ENCODE data around the gene PAQR6. TPM values are rescaled to one million over a fixed set of nuclear protein-coding genes. Genes with fewer than 3 reads are reported as not detected.

PAQR6 gene
- total and polyA plus RNA-seq, 2 of the 4 experiments (the other 2 are of a cell fraction) = under 0.01 to 0.67 TPM

DNA sequence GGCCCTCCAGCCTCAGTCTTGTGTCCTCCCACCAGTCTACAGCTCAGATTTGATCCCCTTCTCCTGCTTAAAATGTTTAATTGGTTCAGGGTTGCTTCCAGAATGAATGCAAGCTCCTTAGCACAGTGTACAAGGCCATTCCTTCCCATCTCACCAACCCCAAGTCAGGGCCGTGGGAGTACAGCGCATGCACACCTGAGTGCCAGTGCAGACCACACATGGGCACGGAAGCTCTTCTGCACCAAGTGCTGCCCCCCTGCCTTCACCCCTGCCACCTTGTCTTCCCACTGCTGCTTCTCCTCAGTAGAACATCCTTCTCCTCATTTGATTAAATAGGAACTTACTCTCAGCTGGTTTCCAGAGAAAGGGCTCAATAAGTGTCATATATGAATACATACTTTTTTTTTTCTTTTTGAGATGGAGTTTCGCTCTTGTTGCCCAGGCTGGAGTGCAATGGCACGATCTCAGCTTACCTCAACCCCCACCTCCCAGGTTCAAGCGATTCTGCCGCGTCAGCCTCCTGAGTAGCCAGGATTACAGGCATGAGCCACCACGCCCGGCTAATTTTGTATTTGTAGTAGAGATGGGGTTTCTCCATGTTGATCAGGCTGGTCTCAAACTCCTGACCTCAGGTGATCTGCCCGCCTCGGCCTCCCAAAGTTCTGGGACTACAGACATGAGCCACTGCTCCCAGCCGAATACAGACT is 25.7 kb downstream of the PAQR6 start:
- H3K79me1 ChIP-seq (ENCODE audit: low read depth in 1 of 2, low read length in 2 of 2) = peaks cover 14 to 38% of the 10 kb centered on the region in 2 experiments
- H2AFZ ChIP-seq (replicated peaks; ENCODE audit: low read length, poor library complexity) = no peak overlapping the region
- CTCF ChIA-PET = no interaction called here
- WGBS, 2 experiments (ENCODE audit: extremely low coverage in 2 of 2, insufficient read length in 1 of 2) = no CpG with 5 or more reads among the region's 13 CpGs
- H2AK9ac ChIP-seq (replicated peaks; ENCODE audit: low read depth, low read length, poor library complexity) = no peak overlapping the region
- H4K91ac ChIP-seq (ENCODE audit: insufficient read depth, low read depth, low read length) = no peak overlapping the region
- no peak overlapping the region for H3K4me2 ChIP-seq (ENCODE audit: low read depth, low read length)
- H3K4me3 ChIP-seq (ENCODE audit: insufficient read depth, low read depth, low read length) = no peak overlapping the region
- POLR2A ChIA-PET (ENCODE audit: unreplicated experiment) = interaction anchor here (0.9 kb wide), 1 partner anchor 9 kb away, joined by 3 read pairs; the partner anchor contains the start of gene PMF1
- TF ChIP-seq SMC3 (IDR thresholded peaks at IDR 0.05; ENCODE audit: low read depth, low read length) = no peak
- TF ChIP-seq, protein P1, sequence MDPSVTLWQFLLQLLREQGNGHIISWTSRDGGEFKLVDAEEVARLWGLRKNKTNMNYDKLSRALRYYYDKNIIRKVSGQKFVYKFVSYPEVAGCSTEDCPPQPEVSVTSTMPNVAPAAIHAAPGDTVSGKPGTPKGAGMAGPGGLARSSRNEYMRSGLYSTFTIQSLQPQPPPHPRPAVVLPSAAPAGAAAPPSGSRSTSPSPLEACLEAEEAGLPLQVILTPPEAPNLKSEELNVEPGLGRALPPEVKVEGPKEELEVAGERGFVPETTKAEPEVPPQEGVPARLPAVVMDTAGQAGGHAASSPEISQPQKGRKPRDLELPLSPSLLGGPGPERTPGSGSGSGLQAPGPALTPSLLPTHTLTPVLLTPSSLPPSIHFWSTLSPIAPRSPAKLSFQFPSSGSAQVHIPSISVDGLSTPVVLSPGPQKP (IDR thresholded peaks at IDR 0.05; ENCODE audit: borderline replicate concordance, low read depth, low read length) = no peak
- TF ChIP-seq CEBPB (IDR thresholded peaks at IDR 0.05; ENCODE audit: low read depth, low read length) = no peak
- no peak for TF ChIP-seq POLR2A (IDR thresholded peaks at IDR 0.05; ENCODE audit: low read depth, low read length)
- no peak for TF ChIP-seq RAD21 (IDR thresholded peaks at IDR 0.05; ENCODE audit: low read length)
- no peak for TF ChIP-seq BHLHE40 (IDR thresholded peaks at IDR 0.05; ENCODE audit: low read depth, low read length)
- TF ChIP-seq, protein P2, sequence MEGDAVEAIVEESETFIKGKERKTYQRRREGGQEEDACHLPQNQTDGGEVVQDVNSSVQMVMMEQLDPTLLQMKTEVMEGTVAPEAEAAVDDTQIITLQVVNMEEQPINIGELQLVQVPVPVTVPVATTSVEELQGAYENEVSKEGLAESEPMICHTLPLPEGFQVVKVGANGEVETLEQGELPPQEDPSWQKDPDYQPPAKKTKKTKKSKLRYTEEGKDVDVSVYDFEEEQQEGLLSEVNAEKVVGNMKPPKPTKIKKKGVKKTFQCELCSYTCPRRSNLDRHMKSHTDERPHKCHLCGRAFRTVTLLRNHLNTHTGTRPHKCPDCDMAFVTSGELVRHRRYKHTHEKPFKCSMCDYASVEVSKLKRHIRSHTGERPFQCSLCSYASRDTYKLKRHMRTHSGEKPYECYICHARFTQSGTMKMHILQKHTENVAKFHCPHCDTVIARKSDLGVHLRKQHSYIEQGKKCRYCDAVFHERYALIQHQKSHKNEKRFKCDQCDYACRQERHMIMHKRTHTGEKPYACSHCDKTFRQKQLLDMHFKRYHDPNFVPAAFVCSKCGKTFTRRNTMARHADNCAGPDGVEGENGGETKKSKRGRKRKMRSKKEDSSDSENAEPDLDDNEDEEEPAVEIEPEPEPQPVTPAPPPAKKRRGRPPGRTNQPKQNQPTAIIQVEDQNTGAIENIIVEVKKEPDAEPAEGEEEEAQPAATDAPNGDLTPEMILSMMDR (conservative IDR thresholded peaks at IDR 0.05; ENCODE audit: low read depth, low read length) = no peak
- no peak for TF ChIP-seq MAZ (IDR thresholded peaks at IDR 0.05; ENCODE audit: borderline replicate concordance, low read depth, low read length)
- TF ChIP-seq MAFK (IDR thresholded peaks at IDR 0.05; ENCODE audit: low read depth, low read length) = no peak
- no peak for TF ChIP-seq FOS (IDR thresholded peaks at IDR 0.05; ENCODE audit: low read depth, low read length)
- no peak for TF ChIP-seq CHD1 (IDR thresholded peaks at IDR 0.05; ENCODE audit: low read depth, low read length)
- H3K23ac ChIP-seq (ENCODE audit: low read depth, low read length) = no peak overlapping the region
- H3K36me3 ChIP-seq (ENCODE audit: control insufficient read depth, insufficient read depth, low read length) = peaks cover 17% of the 10 kb centered on the region
- in situ Hi-C loops (cut with MboI; ENCODE audit: low sequenced_read_pairs) (loop anchor here (5.0 kb wide), 1 partner anchor 130 kb away; no protein-coding TSS in a partner anchor), intact Hi-C loops (cut with micrococcal nuclease) (no loop called here), dilution Hi-C loops (cut with HindIII; ENCODE audit: low sequenced_read_pairs, unreplicated experiment) (no loop called here)
- H3K56ac ChIP-seq (ENCODE audit: extremely low read depth, insufficient read depth, low read length) = no peak overlapping the region
- peaks cover 4% of the 10 kb centered on the region for H3K9me1 ChIP-seq (ENCODE audit: insufficient read depth, low read length)
- no peak overlapping the region for H3K27ac ChIP-seq (ENCODE audit: insufficient read depth, low read length)
- H2BK5ac ChIP-seq (ENCODE audit: low read depth, low read length, poor library complexity, severe bottlenecking) = no peak overlapping the region
- DNase-seq (no peak), ATAC-seq (ENCODE audit: low read depth) (no peak)
- no peaks in the 10 kb centered on the region for H3K27me3 ChIP-seq (ENCODE audit: control insufficient read depth, insufficient read depth, low read length)
- H3K4ac ChIP-seq (ENCODE audit: low read depth, low read length) = no peak overlapping the region
- H2BK120ac ChIP-seq (ENCODE audit: low read depth, low read length) = no peak overlapping the region
- no peak overlapping the region for H3K9ac ChIP-seq (ENCODE audit: low read depth, low read length)
- no peak overlapping the region for H4K5ac ChIP-seq (ENCODE audit: low read depth, low read length)
- H3K18ac ChIP-seq (ENCODE audit: low read depth, low read length) = no peak overlapping the region
- peaks cover 4% of the 10 kb centered on the region; the same call in 1 of the 2 replicates for H3K4me1 ChIP-seq (ENCODE audit: control insufficient read depth, insufficient read depth, low read length)
- no peak overlapping the region for H3K14ac ChIP-seq (replicated peaks; ENCODE audit: low read depth, low read length)
- BruUV-seq (replicated peaks) = no TSS peak
- H3K9me3 ChIP-seq (ENCODE audit: control insufficient read depth, insufficient read depth, low read length) = no peaks in the 10 kb centered on the region
- H2AK5ac ChIP-seq (ENCODE audit: low read depth, low read length) = no peak overlapping the region
- H4K8ac ChIP-seq (ENCODE audit: low read depth in 2 of 2, low read length in 2 of 2) = no peak overlapping the region
- no peak overlapping the region for H2BK15ac ChIP-seq (ENCODE audit: low read depth, low read length)
- H4K20me1 ChIP-seq (ENCODE audit: insufficient read depth, low read length) = no peaks in the 10 kb centered on the region
- H2BK20ac ChIP-seq (ENCODE audit: low read depth, low read length) = no peak overlapping the region
